ENCODE measurements around the gene BPIFA1. TPM values are rescaled to one million over a fixed set of nuclear protein-coding genes. Genes with fewer than 3 reads are reported as not detected.

The BPIFA1 gene
- total and polyA plus RNA-seq, 4 donors: not detected

- no peak for DNase-seq (ENCODE audit: low spot score)
- peaks cover 0 to 2% (median 0%) of the 10 kb centered on the region in 4 donors for H3K27me3 ChIP-seq (ENCODE audit: control insufficient read depth in 4 of 4, insufficient read depth in 4 of 4, low read length in 3 of 4)
- peaks cover 0 to 5% (median 0%) of the 10 kb centered on the region in 4 donors for H3K9me3 ChIP-seq (ENCODE audit: control insufficient read depth in 4 of 4, low read length in 3 of 4)
- H3K27ac ChIP-seq (ENCODE audit: low read depth in 1 of 2, low read length in 2 of 2): no peak overlapping the region
- no peaks in the 10 kb centered on the region for H3K36me3 ChIP-seq (ENCODE audit: control insufficient read depth in 4 of 4, insufficient read depth in 3 of 4, low read depth in 1 of 4, low read length in 3 of 4)
- WGBS: 89% methylated on average over 4 of the region's 4 CpGs
- H3K9ac ChIP-seq (ENCODE audit: low read depth in 1 of 2, low read length in 2 of 2): no peak overlapping the region
- TF ChIP-seq NR2F2 (IDR thresholded peaks at IDR 0.05) (no peak), CTCF (IDR thresholded peaks at IDR 0.05; ENCODE audit: low read depth, low read length, missing input control) (no peak), ZBTB33 (IDR thresholded peaks at IDR 0.05) (no peak), RXRA (IDR thresholded peaks at IDR 0.05) (no peak), FOXA2 (IDR thresholded peaks at IDR 0.05) (no peak), MAX (IDR thresholded peaks at IDR 0.05) (no peak), YY1 (IDR thresholded peaks at IDR 0.05) (no peak), EGR1 (IDR thresholded peaks at IDR 0.05; ENCODE audit: low read depth in 2 of 2) (no peak), SP1 (IDR thresholded peaks at IDR 0.05) (no peak), HNF4G (IDR thresholded peaks at IDR 0.05) (no peak)
- peaks cover 3 to 11% (median 8%) of the 10 kb centered on the region in 4 donors for H3K4me1 ChIP-seq (ENCODE audit: control insufficient read depth in 4 of 4, insufficient read depth in 4 of 4, low read length in 3 of 4)
- no peak overlapping the region for H3K4me3 ChIP-seq (ENCODE audit: low read depth in 1 of 3, low read length in 3 of 3)
Observed at GRCh38 chr20:33187491-33187890, 48.3 kb upstream of the BPIFA1 start.

- H3K9me3 ChIP-seq (ENCODE audit: control insufficient read depth in 4 of 4, low read length in 3 of 4): peaks cover 0 to under 1% (median 0%) of the 10 kb centered on the region in 4 donors
- H3K27ac ChIP-seq (ENCODE audit: low read depth in 1 of 2, low read length in 2 of 2): no peak overlapping the region
- no peak overlapping the region for H3K9ac ChIP-seq (ENCODE audit: low read depth in 1 of 2, low read length in 2 of 2)
- TF ChIP-seq, protein P1, sequence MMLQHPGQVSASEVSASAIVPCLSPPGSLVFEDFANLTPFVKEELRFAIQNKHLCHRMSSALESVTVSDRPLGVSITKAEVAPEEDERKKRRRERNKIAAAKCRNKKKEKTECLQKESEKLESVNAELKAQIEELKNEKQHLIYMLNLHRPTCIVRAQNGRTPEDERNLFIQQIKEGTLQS (IDR thresholded peaks at IDR 0.05): no peak
- TF ChIP-seq JUND (IDR thresholded peaks at IDR 0.05) (no peak), EGR1 (IDR thresholded peaks at IDR 0.05; ENCODE audit: low read depth in 2 of 2) (no peak), RXRA (IDR thresholded peaks at IDR 0.05) (no peak), HNF4A (conservative IDR thresholded peaks at IDR 0.05) (no peak), NR2F2 (IDR thresholded peaks at IDR 0.05) (no peak), YY1 (IDR thresholded peaks at IDR 0.05) (no peak), FOXA1 (IDR thresholded peaks at IDR 0.05) (no peak), ZBTB33 (IDR thresholded peaks at IDR 0.05) (no peak), RAD21 (IDR thresholded peaks at IDR 0.05) (no peak), GABPA (IDR thresholded peaks at IDR 0.05 in 1 of 2, conservative IDR thresholded peaks at IDR 0.05 in 1 of 2) (no peak), FOXA2 (IDR thresholded peaks at IDR 0.05) (no peak), SP1 (IDR thresholded peaks at IDR 0.05) (no peak), TAF1 (conservative IDR thresholded peaks at IDR 0.05) (no peak), HNF4G (IDR thresholded peaks at IDR 0.05) (no peak)
- TF ChIP-seq, protein P2, sequence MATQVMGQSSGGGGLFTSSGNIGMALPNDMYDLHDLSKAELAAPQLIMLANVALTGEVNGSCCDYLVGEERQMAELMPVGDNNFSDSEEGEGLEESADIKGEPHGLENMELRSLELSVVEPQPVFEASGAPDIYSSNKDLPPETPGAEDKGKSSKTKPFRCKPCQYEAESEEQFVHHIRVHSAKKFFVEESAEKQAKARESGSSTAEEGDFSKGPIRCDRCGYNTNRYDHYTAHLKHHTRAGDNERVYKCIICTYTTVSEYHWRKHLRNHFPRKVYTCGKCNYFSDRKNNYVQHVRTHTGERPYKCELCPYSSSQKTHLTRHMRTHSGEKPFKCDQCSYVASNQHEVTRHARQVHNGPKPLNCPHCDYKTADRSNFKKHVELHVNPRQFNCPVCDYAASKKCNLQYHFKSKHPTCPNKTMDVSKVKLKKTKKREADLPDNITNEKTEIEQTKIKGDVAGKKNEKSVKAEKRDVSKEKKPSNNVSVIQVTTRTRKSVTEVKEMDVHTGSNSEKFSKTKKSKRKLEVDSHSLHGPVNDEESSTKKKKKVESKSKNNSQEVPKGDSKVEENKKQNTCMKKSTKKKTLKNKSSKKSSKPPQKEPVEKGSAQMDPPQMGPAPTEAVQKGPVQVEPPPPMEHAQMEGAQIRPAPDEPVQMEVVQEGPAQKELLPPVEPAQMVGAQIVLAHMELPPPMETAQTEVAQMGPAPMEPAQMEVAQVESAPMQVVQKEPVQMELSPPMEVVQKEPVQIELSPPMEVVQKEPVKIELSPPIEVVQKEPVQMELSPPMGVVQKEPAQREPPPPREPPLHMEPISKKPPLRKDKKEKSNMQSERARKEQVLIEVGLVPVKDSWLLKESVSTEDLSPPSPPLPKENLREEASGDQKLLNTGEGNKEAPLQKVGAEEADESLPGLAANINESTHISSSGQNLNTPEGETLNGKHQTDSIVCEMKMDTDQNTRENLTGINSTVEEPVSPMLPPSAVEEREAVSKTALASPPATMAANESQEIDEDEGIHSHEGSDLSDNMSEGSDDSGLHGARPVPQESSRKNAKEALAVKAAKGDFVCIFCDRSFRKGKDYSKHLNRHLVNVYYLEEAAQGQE (IDR thresholded peaks at IDR 0.05): no peak
- no peak for DNase-seq (ENCODE audit: low spot score)
- 90% methylated on average over 9 of the region's 9 CpGs for WGBS
- no peaks in the 10 kb centered on the region for H3K36me3 ChIP-seq (ENCODE audit: control insufficient read depth in 4 of 4, insufficient read depth in 3 of 4, low read depth in 1 of 4, low read length in 3 of 4)
- H3K4me3 ChIP-seq (ENCODE audit: low read depth in 1 of 3, low read length in 3 of 3): no peak overlapping the region
- peaks cover 3 to 11% (median 8%) of the 10 kb centered on the region in 4 donors for H3K4me1 ChIP-seq (ENCODE audit: control insufficient read depth in 4 of 4, insufficient read depth in 4 of 4, low read length in 3 of 4)
- peaks cover 0 to under 1% (median 0%) of the 10 kb centered on the region in 4 donors for H3K27me3 ChIP-seq (ENCODE audit: control insufficient read depth in 4 of 4, insufficient read depth in 4 of 4, low read length in 3 of 4)
Observed at GRCh38 chr20:33188421-33188820, 47.4 kb upstream of the BPIFA1 start.
